Measurements from ENCODE around the gene SYNE1.
"Not testable (repeated sequence)": the region's sequence is repeated elsewhere in the genome, so short reads cannot be mapped to it uniquely, and the experiment has no call there.

The SYNE1 gene

DNA sequence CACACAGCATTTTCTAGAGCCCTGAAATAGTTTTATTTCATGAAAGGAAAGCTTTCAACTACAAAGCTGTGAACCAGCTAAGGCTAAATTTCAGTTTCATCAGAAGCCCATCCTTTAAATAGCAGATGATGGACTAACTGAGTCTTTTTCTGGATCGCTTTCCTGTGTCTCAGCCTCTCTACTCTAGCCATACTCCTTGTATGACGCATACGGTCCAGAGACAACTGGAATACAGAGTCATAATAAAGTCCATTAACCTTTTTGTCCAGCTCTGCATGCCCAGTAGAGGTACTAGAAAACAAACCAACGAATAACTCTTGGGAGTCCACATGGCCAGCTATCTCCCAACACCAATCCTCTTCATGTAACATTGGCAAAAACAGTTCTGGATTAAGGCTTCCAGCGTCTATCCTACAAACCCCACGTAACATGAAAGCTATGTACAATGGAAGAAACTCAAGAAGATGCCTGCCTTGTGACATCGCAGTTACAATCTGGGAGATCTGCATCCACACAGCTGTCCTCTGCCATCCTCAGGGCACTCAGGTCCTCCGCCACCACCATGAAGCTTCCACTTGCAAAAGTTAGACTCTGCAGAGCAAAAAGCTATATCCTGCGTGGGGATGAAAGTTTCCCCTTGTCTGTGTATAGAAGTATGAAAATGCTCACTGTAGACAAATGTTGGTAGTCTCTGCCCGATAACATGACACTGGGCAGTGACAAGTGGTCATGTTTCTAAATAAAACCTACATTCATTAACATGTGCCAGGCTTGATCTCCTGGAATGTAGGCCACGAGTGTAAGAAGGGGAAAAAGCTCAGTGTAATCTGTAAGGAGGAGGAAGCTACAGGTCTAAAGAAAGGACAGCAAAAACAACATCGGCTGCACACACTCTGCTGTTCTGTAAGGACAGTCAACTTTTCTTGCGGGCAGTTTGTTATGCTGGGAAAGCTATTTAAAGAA lies 469.2 kb downstream of the SYNE1 start:
- DNase-seq = no peak

DNA sequence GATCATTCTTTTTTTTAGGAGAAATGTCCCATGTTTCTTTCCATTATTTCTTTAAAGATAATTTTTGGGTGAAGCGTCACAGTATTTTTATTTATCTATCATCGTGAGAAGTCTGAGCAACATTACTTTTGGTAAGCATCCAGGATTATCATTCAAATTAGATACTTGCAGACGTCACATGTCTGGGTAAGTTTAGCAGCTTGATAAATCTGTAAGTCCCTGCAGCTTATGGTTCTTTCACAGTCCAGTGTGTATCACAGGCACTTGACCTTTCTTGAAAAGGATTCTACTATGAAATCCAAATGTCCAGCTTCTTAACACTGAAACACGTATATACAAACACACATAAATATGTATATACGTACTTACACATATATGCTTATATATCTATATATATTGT lies 470.3 kb downstream of the SYNE1 start:
- no peak for DNase-seq

DNA sequence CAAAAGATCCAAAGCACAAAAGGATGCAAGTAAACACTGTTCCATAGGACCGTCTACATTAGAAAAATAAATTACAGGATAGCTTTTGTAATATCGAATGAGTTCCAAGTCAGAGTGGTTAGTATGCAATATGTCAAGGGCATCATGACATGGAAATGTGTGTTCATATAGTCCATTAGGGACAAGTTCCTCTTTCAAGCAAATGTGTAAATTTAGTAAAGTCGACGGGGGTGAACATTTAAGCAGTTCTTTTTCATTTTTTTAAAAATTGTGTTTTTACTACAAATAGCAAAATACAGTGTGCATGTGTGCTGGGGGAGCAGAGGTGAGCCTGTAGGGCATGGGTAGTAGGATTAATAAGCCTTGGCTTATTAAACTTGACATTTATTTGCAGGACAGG lies 470.7 kb downstream of the SYNE1 start:
- no peak for DNase-seq

DNA sequence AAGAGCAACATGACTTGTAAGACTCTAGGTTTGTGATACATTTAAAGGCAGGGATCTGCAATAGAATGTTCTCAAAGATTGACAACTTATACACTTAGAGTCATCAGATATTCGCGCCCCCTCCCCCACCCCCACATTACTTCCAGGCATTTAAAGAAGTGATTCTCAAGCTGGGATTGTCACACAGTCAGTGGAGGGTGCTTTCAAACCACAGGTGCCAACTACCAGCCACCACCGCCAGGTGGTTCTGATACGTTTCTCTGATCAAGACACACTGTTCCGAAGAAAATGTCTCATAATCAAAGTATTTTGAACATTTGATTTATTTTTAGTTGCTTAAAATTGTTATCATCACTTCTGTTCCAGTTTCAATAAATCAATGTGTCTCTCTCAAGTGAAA lies 472.2 kb downstream of the SYNE1 start:
- no peak for DNase-seq

DNA sequence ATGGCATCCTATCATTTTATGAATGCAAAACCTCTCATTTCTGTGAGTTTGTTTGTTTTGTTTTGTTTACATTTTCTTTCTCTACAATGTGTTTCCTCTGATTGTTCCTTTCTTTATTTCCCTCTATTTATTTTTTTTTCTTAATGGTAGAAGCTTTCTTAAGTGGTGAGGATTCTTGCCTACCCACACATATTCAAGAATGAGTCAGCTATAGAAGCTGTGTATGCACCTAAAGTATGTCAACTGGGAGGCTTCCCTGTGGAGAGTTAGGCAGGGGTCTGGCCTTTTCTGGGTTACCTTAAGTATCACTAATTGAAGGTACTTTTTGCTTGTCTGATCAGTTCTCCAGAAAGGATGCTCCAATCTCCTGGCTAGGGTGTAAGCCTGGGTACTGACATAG lies 475.7 kb downstream of the SYNE1 start:
- no peak for DNase-seq

DNA sequence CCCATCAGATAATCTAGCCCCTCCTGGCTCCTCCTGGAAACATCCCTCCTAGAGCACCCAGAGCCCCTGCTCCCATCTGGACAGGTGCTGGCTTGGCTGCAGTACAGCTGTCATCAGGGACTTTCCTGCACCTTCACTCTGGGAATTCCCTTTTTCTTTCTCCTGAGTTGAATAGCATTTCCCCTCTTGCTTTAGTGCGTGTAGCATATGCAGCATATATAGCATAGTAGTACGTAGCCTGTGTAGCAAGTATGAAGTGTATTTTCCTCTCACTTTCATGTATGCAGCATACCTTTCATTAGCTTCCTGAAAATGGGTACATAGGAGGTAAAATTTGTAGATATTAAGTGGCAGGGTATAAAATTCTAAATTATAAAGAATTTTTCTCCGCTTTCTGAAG lies 476.8 kb downstream of the SYNE1 start:
- no peak for DNase-seq

DNA sequence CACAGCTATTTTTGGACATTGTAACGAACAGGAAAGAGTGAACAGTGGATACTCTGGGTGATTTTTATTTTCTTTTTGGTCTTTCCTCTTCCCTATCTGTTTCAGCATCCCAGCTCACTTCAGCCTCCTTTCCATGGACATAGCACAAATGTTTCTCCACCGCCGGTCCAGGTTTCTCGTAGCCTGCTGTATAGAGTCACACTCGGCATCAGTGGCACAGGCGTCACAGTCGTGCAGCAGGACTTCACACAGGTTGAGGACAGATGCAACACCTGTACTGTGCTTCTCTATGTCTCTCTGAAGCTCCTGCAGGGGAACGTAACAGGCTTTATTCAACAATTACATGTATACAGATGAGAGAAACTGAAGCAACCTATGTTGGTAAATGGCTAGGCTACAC lies 481.4 kb downstream of the SYNE1 start:
- DNase-seq = no peak

DNA sequence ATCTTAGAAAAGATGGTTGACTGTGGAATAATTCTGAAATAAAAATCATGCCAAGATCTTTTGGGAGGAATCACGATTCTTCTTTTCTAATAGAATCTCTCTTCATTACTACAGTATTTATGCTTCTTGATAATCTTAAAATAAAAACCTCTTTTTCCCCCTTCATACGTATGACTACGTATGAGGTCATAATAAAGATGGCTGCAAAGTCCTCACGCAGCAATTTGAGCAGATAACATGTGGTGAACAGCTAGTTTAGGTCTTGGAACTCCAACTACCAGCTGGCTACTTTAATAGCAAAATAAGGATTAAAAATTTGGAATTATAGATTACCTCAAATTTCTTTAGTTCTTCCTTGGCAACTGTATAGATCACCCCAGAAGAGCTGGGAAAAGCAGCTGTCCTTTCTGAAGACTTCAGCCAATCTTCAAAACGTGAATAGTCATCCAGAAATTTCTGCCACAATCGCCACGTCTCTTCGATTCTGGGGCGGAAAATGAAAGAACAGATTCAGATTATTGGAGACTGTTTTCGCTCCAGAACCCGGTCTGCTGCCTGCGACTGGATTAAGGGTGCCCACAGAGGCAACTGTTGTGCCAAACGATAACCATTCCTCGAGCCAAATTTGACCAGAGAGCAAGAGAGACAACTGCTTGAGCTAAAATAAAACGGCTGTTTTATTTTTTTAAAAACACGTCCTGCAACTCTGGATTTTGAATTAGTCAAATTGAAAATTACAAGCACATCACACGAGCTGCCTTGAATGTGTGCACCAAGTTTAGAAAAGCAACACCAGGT lies 482.4 kb downstream of the SYNE1 start:
- DNase-seq = no peak

DNA sequence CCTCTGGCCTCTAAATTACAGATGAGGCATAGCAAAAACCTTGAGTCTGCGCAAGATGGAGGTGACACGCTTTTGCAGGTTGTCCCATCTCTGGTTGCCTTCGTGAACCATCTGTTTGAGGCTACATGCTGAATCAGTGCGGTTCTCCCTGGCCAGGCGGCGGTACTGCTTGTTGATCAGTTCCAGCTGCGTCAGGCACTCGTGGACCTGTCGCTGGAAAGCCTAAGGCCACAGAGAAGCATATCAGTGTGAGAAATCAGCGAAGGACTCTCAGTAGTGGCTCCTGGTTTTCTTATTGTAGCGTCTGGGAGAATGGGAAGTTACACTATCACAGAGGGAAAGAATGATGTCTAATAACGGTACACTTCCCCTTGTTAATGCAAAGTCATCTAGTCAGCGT lies 485.2 kb downstream of the SYNE1 start:
- DNase-seq = no peak

DNA sequence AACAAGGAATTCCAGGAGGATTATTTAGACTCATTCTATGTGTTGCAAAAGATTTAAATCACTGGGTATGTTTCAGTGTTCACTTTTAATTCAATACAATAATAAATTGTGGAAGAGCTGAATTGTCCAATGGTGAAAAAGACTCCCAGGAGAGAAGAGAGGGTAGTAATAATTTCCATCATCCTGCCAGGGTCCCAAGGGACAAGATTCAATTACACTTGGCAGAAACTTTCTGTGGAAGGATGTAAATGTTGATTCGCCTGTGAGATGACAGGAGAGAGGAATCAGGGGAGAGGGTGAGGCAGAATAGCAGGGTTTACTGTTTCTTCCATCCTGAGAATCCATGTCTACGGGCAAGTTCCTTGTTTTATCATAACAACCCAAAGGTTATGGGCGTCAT lies 487.0 kb downstream of the SYNE1 start:
- no peak for DNase-seq

DNA sequence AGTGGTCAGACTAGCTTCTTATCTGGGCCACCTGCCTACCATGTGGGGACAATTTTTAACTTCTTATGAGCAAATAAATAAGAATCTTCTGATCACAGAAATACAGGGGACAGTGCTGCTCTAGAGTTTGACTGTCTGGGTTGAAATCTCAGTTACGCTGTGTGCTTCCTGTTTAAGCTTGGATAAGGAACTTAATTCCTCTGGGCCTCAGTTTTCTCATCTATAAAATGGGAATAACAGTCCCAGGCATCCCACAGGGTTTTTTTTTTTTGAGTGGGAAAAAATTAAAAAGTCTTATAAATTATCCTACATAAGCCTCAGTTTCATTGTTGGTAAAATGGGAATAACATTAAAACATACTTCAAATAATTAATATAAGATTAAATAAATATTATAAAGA lies 488.8 kb downstream of the SYNE1 start:
- DNase-seq = no peak

DNA sequence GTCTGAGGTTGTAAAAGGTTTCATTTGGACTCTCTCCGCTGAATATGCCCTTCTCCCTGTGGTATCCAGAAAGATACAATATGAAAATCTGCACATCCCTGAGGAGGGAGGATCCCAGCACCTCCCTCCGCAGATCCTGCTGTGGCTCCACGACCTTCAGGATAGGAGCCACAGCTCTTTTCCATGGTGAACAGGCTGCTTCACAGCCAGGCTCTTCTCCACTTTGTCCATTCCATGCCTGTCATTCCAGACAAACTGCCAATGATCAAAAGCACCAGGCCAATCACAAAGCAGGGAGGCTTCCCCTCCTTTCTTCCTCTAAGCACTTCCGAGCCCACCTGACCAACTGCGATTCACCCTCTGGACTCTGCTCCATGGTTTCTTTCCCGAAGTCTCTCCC lies 489.9 kb downstream of the SYNE1 start:
- DNase-seq = no peak

DNA sequence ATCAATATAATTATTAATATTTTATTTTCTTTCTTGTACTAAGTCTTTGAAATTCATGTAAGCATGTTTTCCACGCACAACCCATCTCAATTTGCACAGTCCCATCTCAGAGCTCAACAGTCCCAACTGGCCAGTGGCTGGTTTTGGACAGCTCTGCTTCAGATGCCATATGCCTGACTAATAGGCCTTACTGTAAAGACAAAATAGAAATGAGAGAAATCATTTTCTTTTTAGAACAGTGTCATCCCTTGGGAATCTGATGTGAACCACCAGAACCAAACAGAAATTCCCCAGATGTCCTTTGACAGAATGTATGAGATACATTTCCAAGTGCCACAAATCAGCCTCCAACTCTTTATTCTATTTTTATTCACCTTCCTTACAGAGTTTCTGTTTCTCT lies 490.8 kb downstream of the SYNE1 start:
- DNase-seq = no peak

DNA sequence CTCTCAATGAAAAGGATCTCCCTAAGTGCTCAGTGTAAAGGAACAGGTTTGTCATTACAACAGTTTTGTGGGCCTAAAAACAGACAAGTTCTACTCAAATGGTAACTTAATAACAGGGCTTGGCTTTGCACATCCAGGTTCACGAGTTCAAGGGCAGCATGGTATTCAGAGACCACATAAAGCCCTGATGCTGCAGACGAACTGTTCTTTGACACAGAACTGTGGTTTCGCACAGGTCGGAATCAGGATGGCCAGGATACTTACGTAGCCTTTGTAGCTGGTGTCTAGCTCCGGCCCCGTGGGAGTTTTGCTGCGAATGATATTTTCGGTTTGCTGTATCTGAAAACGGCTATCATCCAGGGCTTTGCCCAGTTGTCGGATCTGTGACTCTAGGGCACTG lies 493.8 kb downstream of the SYNE1 start:
- DNase-seq = no peak

DNA sequence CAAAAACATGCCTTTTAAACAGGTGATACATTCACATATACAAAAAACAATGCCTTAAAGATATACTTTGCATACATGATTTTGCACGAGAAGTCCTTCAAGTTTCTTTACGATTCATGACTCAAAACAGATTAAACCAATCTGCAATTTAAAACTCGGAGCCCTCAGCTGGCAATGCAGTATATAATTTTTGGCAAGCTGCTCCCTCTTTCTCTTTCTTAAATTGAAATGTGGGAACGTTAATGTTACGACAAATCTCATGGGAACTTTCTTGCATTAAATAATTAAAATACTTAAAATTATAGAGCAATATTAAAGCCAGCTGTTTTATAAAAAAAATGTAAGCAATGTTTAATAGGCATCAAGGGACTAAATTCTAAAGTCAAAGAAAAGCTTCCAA lies 495.1 kb downstream of the SYNE1 start:
- no peak for DNase-seq

DNA sequence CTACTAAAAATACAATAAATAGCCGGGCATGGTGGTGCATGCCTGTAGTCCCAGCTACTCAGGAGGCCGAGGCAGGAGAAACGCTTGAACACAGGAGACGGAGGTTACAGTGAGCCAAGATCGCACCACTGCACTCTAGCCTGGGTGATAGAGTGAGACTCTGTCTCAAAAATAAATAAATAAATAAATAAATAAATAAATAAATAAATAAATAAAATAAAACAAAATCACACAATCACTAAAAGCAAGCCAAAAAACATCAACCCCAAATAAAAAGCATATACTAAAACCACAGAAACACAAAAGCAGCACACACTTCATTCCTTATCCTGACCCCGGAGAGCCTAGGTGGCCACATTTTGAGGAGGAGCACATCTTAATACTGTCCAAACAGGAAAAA lies 498.8 kb downstream of the SYNE1 start:
- DNase-seq = not testable (repeated sequence)

DNA sequence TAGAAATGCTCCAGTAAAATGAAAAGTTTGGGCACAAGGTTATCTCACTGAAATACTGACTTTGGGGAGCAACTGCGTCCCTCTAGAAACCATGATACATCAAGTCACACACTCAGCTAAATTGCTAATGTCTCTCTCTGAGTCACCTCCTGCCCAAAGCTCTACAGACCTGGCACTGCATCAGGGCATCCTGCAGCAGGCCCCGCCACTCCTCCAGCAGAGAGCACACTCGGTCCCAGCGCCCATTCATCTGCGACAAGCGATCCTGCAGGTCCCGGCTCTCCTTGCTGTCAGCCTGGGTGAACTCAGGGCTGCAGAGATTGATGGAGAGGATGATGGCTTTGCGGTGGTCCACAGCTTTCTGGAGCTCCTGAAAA lies 500.7 kb downstream of the SYNE1 start:
- DNase-seq = no peak

DNA sequence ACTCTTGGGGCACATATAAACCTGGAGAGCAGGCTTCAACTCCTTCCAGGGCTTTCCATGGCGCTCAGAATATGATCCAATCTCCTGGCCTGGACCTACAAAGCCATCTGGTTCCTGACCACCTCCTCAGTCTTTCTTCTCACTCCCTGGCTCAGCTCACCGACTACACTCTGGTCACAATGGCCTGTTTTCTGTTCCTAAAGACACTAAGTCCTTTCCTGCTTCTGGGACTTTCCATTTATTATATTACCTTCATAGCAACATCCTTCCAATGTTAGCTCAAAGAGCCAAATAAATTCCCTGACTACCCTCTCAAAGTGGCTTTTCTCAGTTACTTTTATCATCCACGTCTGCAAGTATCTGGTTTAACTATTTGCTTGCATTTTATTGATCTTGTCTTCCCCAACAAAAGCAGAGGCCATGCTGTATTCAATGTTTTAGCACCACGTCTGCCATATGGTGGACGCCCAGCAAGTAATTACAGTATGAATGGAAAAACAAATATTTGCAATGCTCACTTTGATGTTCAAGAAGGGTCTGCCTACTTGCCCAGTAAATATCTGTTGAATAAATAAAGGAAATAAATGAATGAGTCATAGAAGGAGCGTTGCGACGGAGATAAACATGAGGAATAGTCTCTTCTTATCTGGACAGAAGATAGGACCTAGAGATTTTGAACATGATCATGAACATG lies 501.3 kb downstream of the SYNE1 start:
- no peak for DNase-seq

DNA sequence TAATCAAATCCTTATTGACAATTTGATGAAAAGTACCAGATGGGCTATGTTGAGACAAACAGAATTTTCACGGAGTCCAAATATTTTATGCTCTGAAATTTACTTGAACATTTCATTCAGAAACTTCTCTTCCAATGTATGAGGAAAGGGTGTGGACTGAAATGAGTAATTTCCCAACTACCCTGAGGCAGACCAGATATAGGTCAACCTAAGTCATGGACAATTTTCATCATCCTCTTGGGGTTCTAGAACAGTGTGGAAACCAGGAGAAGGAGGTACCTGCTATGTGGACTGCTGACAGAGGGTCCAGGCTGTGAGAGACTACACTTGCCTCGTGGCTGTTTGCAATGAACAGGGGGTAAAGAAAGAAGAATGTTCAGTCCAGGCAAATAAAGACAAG lies 506.7 kb downstream of the SYNE1 start:
- no peak for DNase-seq

DNA sequence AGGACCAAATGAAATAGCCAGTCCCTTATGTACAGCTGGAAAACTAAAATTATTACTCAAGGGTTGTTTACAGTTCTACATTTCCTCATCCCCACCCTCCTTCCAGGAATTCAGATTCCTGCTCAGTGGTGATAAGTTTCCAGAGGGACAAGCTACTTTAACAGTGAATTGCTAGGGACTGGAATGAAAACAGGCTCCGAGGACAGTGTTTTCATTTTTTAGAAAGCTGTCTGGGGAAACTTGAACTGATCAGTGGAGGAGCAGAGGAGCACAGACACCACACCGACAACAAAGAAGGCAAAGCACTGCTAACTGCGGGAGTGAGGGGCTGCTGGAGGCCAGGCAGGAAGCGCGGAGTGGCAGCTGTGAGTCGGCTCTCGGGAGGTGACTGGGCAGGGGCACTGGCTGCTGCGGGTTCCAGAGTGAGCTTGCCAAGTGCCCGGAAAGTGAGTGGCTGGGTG lies 507.4 kb downstream of the SYNE1 start:
- no peak for DNase-seq

DNA sequence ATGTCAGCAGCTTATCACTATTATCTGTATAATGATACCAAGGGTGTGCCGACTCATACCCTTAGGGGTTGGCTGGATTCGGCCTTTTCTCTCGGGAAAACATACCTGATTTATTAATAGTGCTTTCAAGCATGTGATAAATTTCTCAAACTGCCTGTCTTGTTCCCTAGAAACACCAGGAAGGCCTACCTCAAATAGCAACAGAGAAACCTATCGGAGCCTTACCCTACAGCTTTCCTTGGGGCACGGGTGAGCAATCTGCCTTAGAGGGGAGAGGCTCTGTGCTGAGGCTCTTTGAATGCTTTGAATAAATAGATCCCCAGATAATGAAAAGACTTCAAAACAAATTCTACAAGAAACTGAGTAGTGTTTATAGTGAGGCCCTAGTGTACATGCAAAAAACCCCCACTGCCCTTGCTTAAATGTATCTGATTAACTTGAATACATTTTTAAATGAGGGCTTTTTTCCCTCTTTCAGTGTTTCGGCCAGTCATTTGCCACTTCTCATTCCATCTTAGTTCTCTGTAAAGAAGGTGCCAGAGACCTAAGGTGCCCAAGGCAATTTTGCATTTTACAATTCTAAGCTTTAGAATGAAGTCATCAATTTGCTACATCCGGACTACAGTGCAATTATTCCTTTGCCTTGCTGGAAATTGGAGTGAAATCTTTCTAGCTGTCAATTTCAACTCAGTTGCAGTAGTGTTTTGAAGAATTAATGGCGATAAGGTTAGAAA lies 509.6 kb downstream of the SYNE1 start:
- DNase-seq = no peak

DNA sequence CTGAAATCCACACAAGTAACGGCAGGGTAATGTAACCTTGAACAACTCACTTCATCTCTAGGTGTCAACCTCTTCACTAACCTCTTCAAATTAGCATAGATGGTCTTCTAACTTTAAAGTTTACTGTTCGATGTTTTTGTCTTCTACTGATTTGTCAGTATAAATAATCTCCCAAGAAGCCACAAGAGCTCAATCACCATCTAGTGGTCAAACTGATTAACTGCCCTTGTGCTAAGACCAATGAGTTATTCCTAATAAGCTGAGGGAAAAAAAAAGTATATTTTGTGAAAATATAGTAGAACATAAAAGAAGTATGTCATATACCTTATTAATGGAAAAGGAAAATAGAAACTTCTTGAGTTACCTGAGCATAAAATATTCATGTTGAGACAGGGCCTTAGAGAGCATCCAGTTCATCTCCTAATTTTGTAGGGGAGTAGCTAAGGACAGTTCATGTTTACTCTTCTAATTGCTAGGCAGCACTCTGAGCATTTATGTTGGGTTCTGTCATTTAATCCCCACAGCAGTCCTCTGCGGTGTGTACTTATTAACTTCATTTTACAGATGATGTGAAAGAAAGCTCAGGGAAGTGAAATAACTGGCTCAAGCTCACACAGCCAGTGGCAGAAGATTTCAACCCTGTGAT lies 512.6 kb downstream of the SYNE1 start:
- DNase-seq = no peak

All from stimulated activated CD4-positive, alpha-beta T cell treated with anti-CD3 and anti-CD28 coated beads, Interleukin-12 subunit alpha, Interleukin-12 subunit beta, amount 100 ng/mL, for 4 hours (primary cell).